H1 (cell line): ENCODE measurements around the gene ARMH3. TPM values are rescaled to one million over a fixed set of nuclear protein-coding genes. Genes with fewer than 3 reads are reported as not detected.
A peak's percentile ranks its signal among the peaks of the same experiment; 100 is the strongest.

Experiments used
- CTCF ChIA-PET: fragments of 300-600 bp; sonication (Branson Sonifier 250); formaldehyde crosslinking; loops from one replicate; lab custom pipeline; 2021; ENCODE audit not compliant: partially characterized antibody; lab: Charles Lee
- POLR2A ChIA-PET: fragments of 300-600 bp; sonication (Branson Sonifier 250); formaldehyde crosslinking; loops from one replicate; lab custom pipeline; 2021; ENCODE audit warnings: inconsistent platforms; ENCODE audit not compliant: partially characterized antibody; lab: Charles Lee
- DNase-seq, 2 experiments: peaks; one replicate each; pipeline versions ENCODE4 v3.0.0 to v3.0.0-alpha.2; 2010 to 2022; ENCODE audit warnings: low spot score in 2 of 2, low read depth in 1 of 2, mixed read lengths in 1 of 2
- FAIRE-seq: peaks from 2 replicates; lab custom pipeline; 2011; peaks lifted over from hg19 to GRCh38; lab: Jason Lieb, UNC
- H2AFZ ChIP-seq: 2 replicates; pipeline ENCODE4 v1.8.1; 2012; ENCODE audit warnings: low read length, inconsistent platforms
- H2AK5ac ChIP-seq: 2 replicates; pipeline ENCODE4 v1.6.1; 2013; ENCODE audit warnings: low read depth, low read length
- H2BK120ac ChIP-seq: replicated peaks from 2 replicates; pipeline ENCODE3; 2013; ENCODE audit warnings: low read depth, low read length, inconsistent platforms
- H2BK12ac ChIP-seq: 2 replicates; pipeline ENCODE4 v1.6.1; 2013; ENCODE audit warnings: low read depth, low read length
- H2BK15ac ChIP-seq: 2 replicates; pipeline ENCODE4 v1.6.1; 2013; ENCODE audit warnings: low read length
- H2BK20ac ChIP-seq: 2 replicates; pipeline ENCODE4 v1.6.1; 2013; ENCODE audit warnings: low read length
- H2BK5ac ChIP-seq: 2 replicates; pipeline ENCODE4 v1.6.1; 2013; ENCODE audit warnings: low read depth, low read length
- H3K14ac ChIP-seq: 2 replicates; pipeline ENCODE4 v1.6.1; 2013; ENCODE audit warnings: inconsistent platforms; ENCODE audit not compliant: insufficient read length
- H3K18ac ChIP-seq: 2 replicates; pipeline ENCODE4 v1.6.1; 2013; ENCODE audit warnings: low read length; ENCODE audit errors: extremely low read depth
- H3K23ac ChIP-seq: 2 replicates; pipeline ENCODE4 v1.6.1; 2013; ENCODE audit warnings: inconsistent platforms; ENCODE audit not compliant: insufficient read length
- H3K23me2 ChIP-seq: 2 replicates; pipeline ENCODE4 v1.6.1; 2013; ENCODE audit warnings: low read depth, low read length
- H3K27ac ChIP-seq: 2 replicates; pipeline ENCODE4 v1.6.1; 2011; ENCODE audit warnings: low read depth, low read length, inconsistent platforms
- H3K27me3 ChIP-seq, 4 experiments: replicated peaks in 1 of 4; 1 replicate in 1 of 4; 2 replicates in 3 of 4; pipeline versions ENCODE4 v1.6.1 to v1.8.1; 2011 to 2013; ENCODE audit warnings: low read length in 3 of 4, mild to moderate bottlenecking in 3 of 4, inconsistent platforms in 2 of 4, mixed read lengths in 2 of 4, moderate library complexity in 1 of 4; ENCODE audit not compliant: control insufficient read depth in 3 of 4, insufficient read depth in 3 of 4; ENCODE audit errors: extremely low read depth in 1 of 4
- H3K36me3 ChIP-seq, 4 experiments: 2 replicates each; pipeline versions ENCODE4 v1.6.1 to v1.8.1; 2011 to 2013; ENCODE audit warnings: mild to moderate bottlenecking in 4 of 4, low read length in 3 of 4, moderate library complexity in 2 of 4, control low read depth in 1 of 4, inconsistent platforms in 1 of 4; ENCODE audit not compliant: insufficient read depth in 4 of 4, control insufficient read depth in 2 of 4
- H3K4ac ChIP-seq: replicated peaks from 2 replicates; pipeline ENCODE3; 2013; ENCODE audit warnings: low read length, low read depth, mixed read lengths, inconsistent platforms; ENCODE audit not compliant: insufficient read length
- H3K4me1 ChIP-seq, 4 experiments: replicated peaks in 1 of 4; 1 replicate in 1 of 4; 2 replicates in 3 of 4; pipeline versions ENCODE4 v1.6.1 to v1.8.1; 2011 to 2013; ENCODE audit warnings: low read length in 3 of 4, inconsistent platforms in 2 of 4, mixed read lengths in 1 of 4; ENCODE audit not compliant: insufficient read depth in 4 of 4, control insufficient read depth in 3 of 4
- H3K4me2 ChIP-seq, 2 experiments: 2 replicates each; pipeline versions ENCODE4 v1.6.1 to v1.8.1; 2011 to 2013; ENCODE audit warnings: low read depth in 2 of 2, low read length in 2 of 2, control low read depth in 1 of 2, inconsistent platforms in 1 of 2, mild to moderate bottlenecking in 1 of 2; ENCODE audit not compliant: insufficient read depth in 1 of 2
- H3K4me3 ChIP-seq, 4 experiments: fragments of 200-600, 300-600 bp in 1 of 4; sonication (generic), shearing (Covaris generic), sonication (Bioruptor Twin) in 1 of 4; 2 replicates each; pipeline versions ENCODE4 v1.5.1 to v1.8.1; 2011 to 2016; ENCODE audit warnings: low read length in 4 of 4, low read depth in 3 of 4, control low read depth in 2 of 4, inconsistent platforms in 2 of 4, mild to moderate bottlenecking in 2 of 4, mixed read lengths in 1 of 4, moderate library complexity in 1 of 4; ENCODE audit not compliant: insufficient read depth in 2 of 4; ENCODE audit errors: extremely low read depth in 1 of 4
- H3K56ac ChIP-seq: replicated peaks from 2 replicates; pipeline ENCODE3; 2013; ENCODE audit warnings: low read depth, mild to moderate bottlenecking, mixed read lengths, low read length, inconsistent platforms; ENCODE audit not compliant: insufficient read length
- H3K79me1 ChIP-seq: 2 replicates; pipeline ENCODE4 v1.6.1; 2013; ENCODE audit warnings: low read depth, low read length, control low read depth
- H3K79me2 ChIP-seq, 2 experiments: 2 replicates each; pipeline versions ENCODE4 v1.6.1 to v1.8.1; 2012 to 2013; ENCODE audit warnings: low read length in 2 of 2, mild to moderate bottlenecking in 2 of 2, inconsistent platforms in 1 of 2; ENCODE audit not compliant: insufficient read depth in 2 of 2, control insufficient read depth in 1 of 2
- H3K9ac ChIP-seq, 4 experiments: replicated peaks in 1 of 4; 1 replicate in 1 of 4; 2 replicates in 3 of 4; pipeline versions ENCODE4 v1.6.1 to v1.8.1; 2011 to 2013; ENCODE audit warnings: low read depth in 3 of 4, low read length in 3 of 4, control low read depth in 2 of 4, mild to moderate bottlenecking in 2 of 4, moderate library complexity in 2 of 4, inconsistent platforms in 1 of 4; ENCODE audit errors: extremely low read depth in 1 of 4
- H3K9me3 ChIP-seq, 2 experiments: 2 replicates each; pipeline versions ENCODE4 v1.6.1 to v1.8.1; 2012 to 2013; ENCODE audit warnings: mild to moderate bottlenecking in 2 of 2, moderate library complexity in 2 of 2, control low read depth in 1 of 2, inconsistent platforms in 1 of 2, low read depth in 1 of 2, low read length in 1 of 2, mixed read lengths in 1 of 2; ENCODE audit not compliant: insufficient read depth in 2 of 2
- H4K20me1 ChIP-seq, 2 experiments: replicated peaks in 1 of 2; 2 replicates each; pipeline versions ENCODE3 to v1.8.1; 2011 to 2013; ENCODE audit warnings: inconsistent platforms in 2 of 2, low read length in 2 of 2, mild to moderate bottlenecking in 1 of 2; ENCODE audit not compliant: insufficient read depth in 2 of 2, control insufficient read depth in 1 of 2
- H4K5ac ChIP-seq: 2 replicates; pipeline ENCODE4 v1.6.1; 2013; ENCODE audit warnings: low read length, low read depth, mixed read lengths, inconsistent platforms; ENCODE audit not compliant: insufficient read length
- H4K8ac ChIP-seq: 2 replicates; pipeline ENCODE4 v1.8.0; 2013; ENCODE audit warnings: mild to moderate bottlenecking, moderate library complexity, low read length, inconsistent platforms; ENCODE audit not compliant: insufficient read depth; ENCODE audit errors: extremely low read depth
- H4K91ac ChIP-seq: replicated peaks from 2 replicates; pipeline ENCODE3; 2013; ENCODE audit warnings: low read length, mixed read lengths, inconsistent platforms; ENCODE audit not compliant: insufficient read length
- CEBPB ChIP-seq: IDR thresholded peaks from 2 replicates; pipeline ENCODE4 v1.6.1; 2012; ENCODE audit warnings: low read depth, low read length
- EP300 ChIP-seq, 2 experiments: IDR thresholded peaks; 1 replicate in 1 of 2; 2 replicates in 1 of 2; pipeline ENCODE4 v1.6.1; 2011 to 2012; ENCODE audit warnings: low read depth in 2 of 2, low read length in 2 of 2, mild to moderate bottlenecking in 2 of 2, borderline replicate concordance in 1 of 2, inconsistent platforms in 1 of 2, moderate library complexity in 1 of 2
- GTF2F1 ChIP-seq: IDR thresholded peaks from 2 replicates; pipeline ENCODE4 v1.6.1; 2012; ENCODE audit warnings: low read depth, low read length, improper control_type of control experiment, borderline replicate concordance
- WGBS, 2 experiments: shearing (Covaris generic) in 1 of 2; methylation state at CpG; one replicate each; pipeline versions ENCODE4 v1.1.6 to v1.1.7; 2013 to 2015; ENCODE audit warnings: low lambda C conversion rate in 2 of 2, mixed read lengths in 2 of 2, inconsistent platforms in 1 of 2, low coverage in 1 of 2, missing lambda C conversion rate in 1 of 2; ENCODE audit not compliant: insufficient replicate concordance in 2 of 2, insufficient coverage in 1 of 2, insufficient read length in 1 of 2; ENCODE audit errors: extremely low coverage in 1 of 2, missing lambda C conversion rate in 1 of 2; 5-methylcytosine and 5-hydroxymethylcytosine counted together
- polyA plus RNA-seq, 7 experiments: library from polyadenylated mRNA; depleted of rRNA in 3 of 7; stranded (reverse) in 5 of 7; unstranded in 2 of 7; fragments of >200 nt in 5 of 7; fragments of 200-250 nt in 2 of 7; gene quantifications; 1 replicate in 5 of 7; 2 replicates in 1 of 7; 4 replicates in 1 of 7; pipeline versions ENCODE4 v1.2.1 to v1.2.3, GENCODE V29; 2011 to 2013; ENCODE audit warnings: missing spikeins in 2 of 7, mixed read lengths in 2 of 7
- total RNA-seq: library from RNA; stranded (reverse); fragmentation: NEBNext Ultra II Directional; extraction: Animal tissue kit (Norgen Biotek cat#: 25700); gene quantifications from 2 replicates; pipeline ENCODE4 v1.2.1, GENCODE V29; 2021

The ARMH3 gene
- total and polyA plus RNA-seq, 2 of the 8 experiments (the other 6 are each of a cell fraction or from before 2014, with no cell fraction given), result 11.6 to 18.3 TPM

- Histone ChIP-seq H3K4ac (no peak overlapping the region), H3K4me2 (peak overlapping the region; percentile 51 to 86), H3K4me1 (peaks cover 0 to 8% (median 4%) of the 10 kb centered on the region in 4 experiments; a peak in 5 of 7 replicates), H4K5ac (no peak overlapping the region), H3K79me2 (no peaks in the 10 kb centered on the region), H2BK12ac (no peak overlapping the region; the same call in 1 of the 2 replicates), H3K23me2 (no peaks in the 10 kb centered on the region; the same call in 1 of the 2 replicates), H3K36me3 (no peaks in the 10 kb centered on the region), H2BK20ac (no peak overlapping the region), H3K27ac (no peak overlapping the region), H3K79me1 (peaks cover 2% of the 10 kb centered on the region; the same call in 1 of the 2 replicates), H4K20me1 (peaks cover 4 to 11% of the 10 kb centered on the region in 2 experiments), H3K23ac (no peak overlapping the region), H4K8ac (peak overlapping the region; percentile 83), H3K4me3 (peak overlapping the region; percentile 71 to 86 (median 77)), H3K14ac (no peak overlapping the region), H3K27me3 (peaks cover 0 to 3% (median 1%) of the 10 kb centered on the region in 4 experiments; a peak in 1 of 7 replicates), H2AK5ac (no peak overlapping the region), H2AFZ (no peak overlapping the region; the same call in 1 of the 2 replicates), H3K9ac (peak overlapping the region in 3 of 4 experiments; percentile 45 to 64 (median 56); a peak in 5 of 7 replicates), H2BK5ac (no peak overlapping the region; the same call in 1 of the 2 replicates), H4K91ac (peak overlapping the region; percentile 4), H3K56ac (no peak overlapping the region), H2BK120ac (no peak overlapping the region), H2BK15ac (peak overlapping the region; percentile 97; the same call in 1 of the 2 replicates), H3K18ac (no peak overlapping the region; the same call in 1 of the 2 replicates), H3K9me3 (no peaks in the 10 kb centered on the region)
- POLR2A ChIA-PET, result interaction anchor here (0.5 to 3.3 kb wide), 9 partner anchors 8 to 247 kb away, joined by 3 to 13 read pairs (median 3); partner anchors contain the start of genes ARMH3 and OGA
- DNase-seq, result no peak
- CTCF ChIA-PET, result interaction anchor here (0.9 to 7.7 kb wide), 8 partner anchors 9 to 225 kb away, joined by 3 to 72 read pairs (median 12); no protein-coding TSS in a partner anchor
- WGBS, 2 experiments, result 23% methylated on average over 46 of the region's 63 CpGs; no CpG with 5 or more reads in 1 of the 2 experiments
- FAIRE-seq, result no peak
- TF ChIP-seq CEBPB, result no peak
- TF ChIP-seq EP300 (IDR thresholded peaks at IDR 0.05; ENCODE audit: borderline replicate concordance in 1 of 2, low read depth in 2 of 2, low read length in 2 of 2), result no peak
- TF ChIP-seq GTF2F1, result no peak
These were observed 9.8 kb upstream of the ARMH3 start for GRCh38 chr10:102065561-102066398.
